ENCODE data around the gene LNX1. TPM values are rescaled to one million over a fixed set of nuclear protein-coding genes. Genes with fewer than 3 reads are reported as not detected.
A peak's percentile ranks its signal among the peaks of the same experiment; 100 is the strongest.

LNX1 gene
- total RNA-seq, 4 donors from 2014 or later: 7.2 to 72.4 (median 19.0) TPM

DNA sequence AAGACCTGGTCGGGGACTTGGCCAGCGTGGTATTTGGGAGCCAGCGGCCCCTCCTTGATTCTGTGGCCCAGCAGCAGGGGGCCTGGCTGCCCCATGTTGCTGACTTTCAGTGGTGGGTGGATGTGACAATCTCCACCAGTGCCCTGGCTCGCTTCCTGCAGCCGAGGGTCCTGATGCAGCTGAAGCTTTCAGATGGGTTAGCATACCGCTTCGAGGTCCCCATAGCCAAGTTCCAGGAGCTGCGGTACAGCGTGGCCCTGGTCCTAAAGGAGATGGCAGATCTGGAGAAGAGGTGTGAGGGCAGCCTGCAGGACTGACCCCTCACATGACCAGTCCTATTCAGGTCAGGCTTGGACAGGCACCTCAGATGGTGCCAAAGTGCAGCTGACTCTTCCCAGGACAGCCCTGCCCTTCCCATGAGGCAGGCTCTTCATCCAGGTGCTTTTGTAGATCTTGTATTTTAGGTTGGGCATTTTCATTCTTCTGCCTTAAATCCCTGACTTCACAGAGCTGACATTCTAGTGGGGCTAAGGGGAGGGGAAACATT, 15.1 kb downstream of the LNX1 start:
- DNase-seq (ENCODE audit: low spot score) (no peak), ATAC-seq (ENCODE audit: low FRiP score) (no peak)
- TF ChIP-seq, protein P1, sequence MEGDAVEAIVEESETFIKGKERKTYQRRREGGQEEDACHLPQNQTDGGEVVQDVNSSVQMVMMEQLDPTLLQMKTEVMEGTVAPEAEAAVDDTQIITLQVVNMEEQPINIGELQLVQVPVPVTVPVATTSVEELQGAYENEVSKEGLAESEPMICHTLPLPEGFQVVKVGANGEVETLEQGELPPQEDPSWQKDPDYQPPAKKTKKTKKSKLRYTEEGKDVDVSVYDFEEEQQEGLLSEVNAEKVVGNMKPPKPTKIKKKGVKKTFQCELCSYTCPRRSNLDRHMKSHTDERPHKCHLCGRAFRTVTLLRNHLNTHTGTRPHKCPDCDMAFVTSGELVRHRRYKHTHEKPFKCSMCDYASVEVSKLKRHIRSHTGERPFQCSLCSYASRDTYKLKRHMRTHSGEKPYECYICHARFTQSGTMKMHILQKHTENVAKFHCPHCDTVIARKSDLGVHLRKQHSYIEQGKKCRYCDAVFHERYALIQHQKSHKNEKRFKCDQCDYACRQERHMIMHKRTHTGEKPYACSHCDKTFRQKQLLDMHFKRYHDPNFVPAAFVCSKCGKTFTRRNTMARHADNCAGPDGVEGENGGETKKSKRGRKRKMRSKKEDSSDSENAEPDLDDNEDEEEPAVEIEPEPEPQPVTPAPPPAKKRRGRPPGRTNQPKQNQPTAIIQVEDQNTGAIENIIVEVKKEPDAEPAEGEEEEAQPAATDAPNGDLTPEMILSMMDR (IDR thresholded peaks at IDR 0.05): no peak

DNA sequence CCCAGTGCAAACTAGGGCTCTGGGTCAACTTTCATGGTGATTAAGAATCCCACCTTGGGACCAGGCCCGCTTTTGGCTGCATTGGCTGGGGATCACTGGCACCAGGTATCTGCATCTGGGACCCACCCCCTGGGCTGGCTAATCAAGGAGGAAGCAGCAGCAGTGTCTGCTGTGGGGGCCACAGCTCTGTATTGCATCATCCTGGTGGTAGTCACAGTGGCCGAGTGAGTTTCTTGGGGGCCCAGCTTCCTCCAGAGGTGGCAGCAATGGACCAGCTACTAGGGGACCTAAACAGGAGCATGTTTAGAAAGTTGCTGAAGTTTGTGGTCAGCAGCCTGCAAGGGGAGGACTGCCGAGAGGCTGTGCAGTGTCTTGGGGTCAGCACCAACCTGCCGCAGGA, 15.7 kb downstream of the LNX1 start:
- DNase-seq (ENCODE audit: low spot score) (no peak), ATAC-seq (ENCODE audit: low FRiP score) (no peak)
- TF ChIP-seq, protein P1 (IDR thresholded peaks at IDR 0.05): no peak

DNA sequence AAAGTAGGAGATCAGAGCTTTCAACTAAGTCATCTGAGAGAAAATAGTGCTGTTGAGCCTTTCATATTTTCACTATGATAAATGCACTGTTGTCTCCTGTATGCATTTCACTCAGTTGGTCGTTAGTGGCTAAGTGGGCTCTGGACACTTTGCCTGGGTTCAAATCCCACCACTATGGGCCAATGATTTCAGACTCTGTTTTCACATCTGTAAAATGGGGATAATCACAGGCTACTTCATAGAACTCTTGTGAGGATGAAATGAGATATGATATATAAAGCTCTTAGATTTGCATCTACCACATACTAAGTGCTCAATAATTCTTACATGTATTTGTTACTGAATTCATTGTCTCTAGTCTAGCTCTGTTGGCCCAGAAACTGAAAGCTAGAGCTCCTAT, 16.8 kb downstream of the LNX1 start:
- DNase-seq (ENCODE audit: low spot score) (no peak), ATAC-seq (ENCODE audit: low FRiP score) (no peak)
- TF ChIP-seq, protein P1 (IDR thresholded peaks at IDR 0.05): no peak

DNA sequence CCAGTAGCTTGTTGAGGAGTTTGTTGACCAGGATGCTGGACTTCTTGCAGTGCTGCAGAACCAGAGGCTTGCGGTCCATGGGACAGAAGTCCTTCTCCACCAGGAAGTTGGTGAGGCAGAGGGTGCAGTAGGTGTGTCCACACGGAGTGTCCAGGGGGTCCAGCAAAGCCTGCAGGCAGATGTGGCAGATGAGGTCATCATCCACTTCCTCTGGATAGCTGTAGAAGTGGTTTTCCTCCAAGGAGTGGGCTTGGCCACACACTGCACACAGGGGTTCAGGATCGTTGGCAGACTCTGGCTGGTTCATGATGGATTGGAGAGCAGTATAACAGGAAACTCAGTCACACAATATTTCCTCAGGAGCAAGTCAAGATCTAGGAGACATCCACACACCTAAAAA, 17.6 kb downstream of the LNX1 start:
- TF ChIP-seq, protein P1 (IDR thresholded peaks at IDR 0.05): no peak
- no peak for DNase-seq (ENCODE audit: low spot score)
- no peak for ATAC-seq (ENCODE audit: low FRiP score)

DNA sequence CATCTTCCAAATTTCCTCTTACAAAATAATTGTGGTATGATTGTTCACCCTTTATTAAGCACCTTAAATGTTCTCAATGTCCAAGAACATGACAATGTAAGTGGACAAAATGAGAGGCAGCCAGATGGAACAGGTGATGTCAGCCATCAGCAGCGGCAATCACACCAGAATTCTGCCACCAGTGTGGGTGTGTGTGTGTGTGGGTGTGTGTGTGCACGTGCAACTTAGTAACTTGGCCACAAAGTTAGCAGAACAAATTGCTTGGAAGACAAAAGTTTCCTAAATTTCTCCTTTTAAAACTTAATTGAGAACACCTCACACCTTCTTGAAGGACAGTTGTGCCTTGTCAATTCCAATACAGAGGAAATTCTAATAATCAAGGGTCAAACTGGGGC, 18.7 kb downstream of the LNX1 start:
- no peak for ATAC-seq (ENCODE audit: low FRiP score)
- DNase-seq (ENCODE audit: low spot score): no peak
- TF ChIP-seq, protein P1 (IDR thresholded peaks at IDR 0.05): no peak

DNA sequence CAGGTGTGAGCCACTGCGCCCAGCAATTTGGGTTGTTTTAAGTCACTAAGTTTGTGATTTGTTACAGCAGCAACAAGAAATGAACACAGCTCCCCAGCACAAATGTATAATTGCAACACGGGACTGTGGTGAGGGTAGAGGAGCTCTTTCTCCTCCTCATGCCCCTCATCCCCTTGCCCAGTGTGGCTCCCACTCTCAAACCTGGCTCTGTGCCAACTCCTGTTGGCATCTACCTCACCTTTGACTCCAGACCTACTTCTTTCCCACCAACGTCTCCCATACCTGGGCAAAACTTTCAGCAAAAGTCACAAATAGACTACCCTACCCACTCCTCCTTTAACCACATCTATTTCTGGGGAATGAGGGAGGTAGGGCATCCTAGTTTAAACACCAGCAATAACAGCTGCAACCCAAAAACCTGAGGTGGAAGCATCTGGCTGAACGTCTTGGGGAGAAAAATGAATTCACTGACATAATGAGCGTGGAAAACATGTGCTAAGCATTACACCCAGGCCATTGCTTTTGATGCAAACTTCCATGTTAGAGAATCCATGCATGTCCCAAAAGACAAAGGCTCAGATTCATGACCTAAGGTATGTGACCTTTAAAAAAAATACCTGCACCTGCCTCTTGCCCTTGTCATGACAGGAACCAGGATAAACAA, 19.2 kb downstream of the LNX1 start:
- no peak for DNase-seq (ENCODE audit: low spot score)
- no peak for ATAC-seq (ENCODE audit: low FRiP score)
- TF ChIP-seq, protein P1 (IDR thresholded peaks at IDR 0.05): no peak

DNA sequence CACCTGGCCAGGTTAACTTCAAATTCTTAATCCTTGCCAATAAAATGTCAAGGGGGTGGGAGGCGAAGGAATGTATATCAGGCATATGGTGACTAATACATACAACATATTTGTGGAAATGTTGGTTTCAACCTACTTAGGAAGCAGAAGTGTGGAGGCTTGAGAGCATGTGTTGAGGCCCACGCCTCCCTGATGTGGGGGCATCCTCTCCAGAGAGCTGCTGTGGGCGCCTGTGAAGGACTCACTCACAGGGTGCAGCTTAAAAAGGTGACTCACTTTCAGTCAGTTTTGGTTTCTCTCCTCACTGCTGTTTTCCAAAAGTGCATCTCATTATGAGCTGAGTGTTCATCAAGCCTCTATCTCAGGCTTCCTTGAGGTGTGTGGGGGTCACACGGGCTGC, 27.5 kb downstream of the LNX1 start:
- TF ChIP-seq, protein P1 (IDR thresholded peaks at IDR 0.05): no peak
- no peak for DNase-seq (ENCODE audit: low spot score)
- ATAC-seq (ENCODE audit: low FRiP score): peak; percentile 32
